OCI-LY3 (cell line): ENCODE results near the gene CFAP410.

Source experiments
- CTCF ChIP-seq: fragments of 200-600, 300-600 bp; sonication (generic); IDR thresholded peaks from 2 replicates; pipeline ENCODE4 v1.5.1; 2014; ENCODE audit warnings: antibody characterized with exemption, low read length, low read depth
- EZH2phosphoT487 ChIP-seq: fragments of 200-600 bp; shearing (Covaris generic); IDR thresholded peaks from 2 replicates; pipeline ENCODE4 v1.6.1; 2018; ENCODE audit warnings: antibody characterized with exemption, mixed run types, low read depth

- TF ChIP-seq EZH2phosphoT487: no peak
- no peak for TF ChIP-seq CTCF
Observed at GRCh38 chr21:44337449-44337848, 1.7 kb downstream of the CFAP410 start.
